DMS53 (cell line): ENCODE results near the gene C10orf105.

ENCODE experiments used
- DNase-seq: peaks from one replicate; lab custom pipeline; 2025; lab: John Stamatoyannopoulos, UW

Gene C10orf105

DNA sequence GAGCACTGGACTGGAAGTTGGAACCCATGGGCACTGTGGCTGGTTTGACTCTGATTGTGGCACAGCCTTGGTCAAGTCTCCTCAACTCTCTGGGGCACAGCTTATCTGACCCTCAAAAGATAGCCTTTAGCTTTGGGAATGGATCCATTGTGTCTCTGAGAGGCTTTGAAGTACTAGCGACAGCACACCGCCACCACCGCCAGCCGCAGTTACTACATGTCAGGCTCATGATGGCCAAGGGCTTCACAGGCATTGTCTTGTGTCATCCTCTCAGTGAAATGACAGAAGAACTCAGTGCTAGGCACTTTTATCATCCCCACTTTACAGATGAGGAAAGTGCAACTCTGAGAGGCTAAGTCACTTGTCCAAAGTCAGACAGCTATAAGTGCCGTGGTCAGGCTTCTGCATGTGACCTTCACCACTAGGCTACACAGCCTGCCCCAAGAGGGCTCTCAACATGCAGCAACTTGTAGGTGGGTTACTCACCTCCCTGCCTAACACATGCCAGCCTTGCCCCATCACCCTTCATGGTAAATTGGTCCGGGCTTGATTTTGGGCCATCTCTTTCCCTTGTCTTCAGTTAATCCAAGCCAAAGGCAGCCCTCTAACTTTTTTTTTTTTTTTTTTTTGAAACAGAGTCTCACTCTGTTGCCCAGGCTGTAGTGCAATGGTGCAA is 44.1 kb downstream of the C10orf105 start:
- DNase-seq = no peak

DNA sequence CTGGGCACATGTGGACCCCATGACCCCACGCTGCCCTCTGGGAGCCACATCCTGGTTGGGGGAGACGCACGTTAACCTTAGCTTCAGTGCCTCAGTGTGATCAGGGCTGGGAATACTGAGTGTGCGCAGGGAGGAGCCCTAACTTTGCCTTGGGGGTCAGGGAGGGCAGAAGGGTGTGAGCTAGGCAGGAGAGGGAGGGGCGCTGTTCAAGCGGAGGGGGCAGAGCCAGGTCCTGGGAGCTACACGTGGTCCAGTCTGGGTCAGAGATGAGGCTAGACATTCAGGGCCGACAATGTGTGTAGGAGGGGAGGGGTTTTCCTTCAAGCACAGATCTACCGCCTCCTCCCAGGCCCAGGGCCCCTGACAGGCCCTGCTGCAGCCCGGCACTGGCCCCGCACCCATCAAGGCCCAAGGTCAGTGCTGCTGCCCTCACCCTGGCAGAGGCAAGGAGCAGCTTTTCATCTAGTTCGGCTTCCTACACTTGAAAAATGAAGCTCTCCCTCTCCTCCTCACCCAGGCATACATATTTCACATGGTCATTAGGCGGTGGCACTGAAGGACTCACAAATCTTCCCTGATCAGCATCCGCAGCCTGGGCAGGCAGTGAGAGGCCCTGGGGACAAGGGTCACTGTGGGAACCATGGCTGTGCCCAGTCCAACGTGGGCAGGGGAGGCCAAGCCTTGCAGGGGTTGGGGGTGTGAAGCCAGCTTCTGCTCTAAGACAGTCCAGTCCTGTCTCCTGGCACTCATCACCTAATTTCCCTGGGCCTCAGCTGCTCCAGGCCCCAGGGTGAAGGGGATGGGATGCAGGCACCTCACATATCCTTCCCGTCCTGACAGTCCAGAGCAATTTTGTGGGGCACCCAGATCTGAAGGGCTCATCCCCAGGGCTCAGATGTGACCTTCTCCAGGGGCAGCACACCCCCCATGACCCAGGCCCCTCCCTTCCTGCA is 47.3 kb downstream of the C10orf105 start:
- no peak for DNase-seq

DNA sequence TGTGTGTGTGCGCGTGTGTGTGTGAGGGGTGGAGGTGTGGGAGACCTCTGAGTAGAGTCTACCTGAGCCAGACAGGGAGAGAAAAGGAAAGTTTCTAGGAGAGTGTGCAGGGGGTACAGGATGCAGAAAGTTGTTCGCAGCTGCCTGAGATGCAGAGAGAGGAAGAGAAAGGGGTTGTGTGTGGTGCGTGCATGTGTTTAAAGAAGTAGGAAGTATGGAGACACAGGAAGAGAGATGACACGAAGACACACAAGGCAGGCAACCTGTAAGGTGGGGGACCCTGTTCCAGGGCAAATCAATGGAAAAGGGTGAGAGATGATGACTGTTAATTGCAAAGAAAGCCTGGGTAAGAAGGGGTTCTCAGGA is 52.2 kb downstream of the C10orf105 start:
- no peak for DNase-seq

DNA sequence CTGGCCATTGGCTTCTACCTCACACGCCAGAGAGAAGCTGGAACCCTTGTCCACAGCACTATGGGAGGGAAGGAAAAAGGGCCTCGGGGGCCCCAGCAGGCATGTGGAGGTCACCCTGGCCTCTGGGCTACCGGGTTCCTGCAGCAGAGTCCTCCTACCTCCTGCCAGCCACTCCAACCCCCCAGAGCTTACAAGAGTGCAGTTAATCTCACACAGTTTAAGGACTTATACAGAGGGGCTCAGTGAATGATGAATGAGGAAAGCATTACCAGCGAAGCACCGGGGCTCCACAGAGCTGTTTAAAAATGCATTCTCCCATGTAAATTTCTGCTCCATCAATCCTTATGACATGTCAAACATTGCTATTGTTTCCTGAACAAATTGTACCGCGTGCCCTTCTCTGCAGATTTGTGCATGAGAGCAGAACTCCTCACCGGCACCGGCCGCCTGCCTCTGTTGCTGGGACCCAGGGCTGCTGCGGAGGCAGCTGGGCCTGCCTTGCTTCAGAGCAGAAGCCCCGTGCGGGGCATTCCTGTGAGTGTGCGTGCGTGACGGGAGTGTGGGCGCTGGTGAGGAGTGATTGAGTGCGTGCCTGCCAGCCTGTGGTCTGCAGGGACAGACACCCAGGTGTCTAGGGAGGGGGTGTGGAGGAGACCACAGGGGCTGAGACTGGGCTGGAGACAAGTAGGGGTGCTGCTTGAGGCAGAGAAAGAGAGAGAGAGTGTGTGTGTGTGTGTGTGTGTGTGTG is 52.8 kb downstream of the C10orf105 start:
- no peak for DNase-seq

DNA sequence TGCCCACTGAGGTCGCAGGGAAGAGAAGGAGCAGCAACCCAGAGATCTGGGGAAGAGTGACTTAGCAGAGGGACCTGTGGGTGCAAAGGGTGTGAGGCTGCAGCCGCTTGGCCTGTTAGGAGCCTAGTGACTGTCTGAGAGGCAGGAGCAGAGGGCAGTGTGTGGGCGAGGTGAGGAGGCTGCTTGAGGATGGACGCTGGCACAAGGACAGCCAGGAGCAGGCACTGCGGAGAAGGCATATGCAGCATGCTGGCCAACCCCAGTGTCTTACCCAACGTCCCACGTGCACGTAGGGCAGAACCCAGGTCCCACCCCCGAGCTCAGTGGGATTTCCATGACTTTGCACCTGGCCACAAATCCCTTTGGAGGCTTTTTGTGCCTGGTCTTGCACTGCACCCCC is 54.1 kb downstream of the C10orf105 start:
- DNase-seq = no peak

DNA sequence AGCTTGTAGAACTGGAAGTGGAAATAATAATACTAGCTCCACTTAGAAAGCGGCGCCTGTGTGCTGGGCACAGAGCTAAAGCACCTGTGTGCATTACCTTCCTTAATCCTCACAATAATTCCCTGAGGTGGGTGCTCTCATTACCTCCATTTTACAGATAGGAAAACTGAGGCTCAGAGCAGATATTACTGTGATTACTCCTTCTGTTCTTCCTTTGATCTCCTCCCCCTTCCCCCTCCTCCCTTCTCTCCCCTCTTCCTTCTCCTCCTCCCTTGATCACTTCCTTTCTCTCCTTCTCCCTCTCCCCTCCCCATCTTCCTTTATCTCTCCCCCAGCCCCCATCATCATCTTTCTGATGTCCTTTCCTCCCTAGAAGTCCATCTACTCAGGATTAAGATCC is 55.0 kb downstream of the C10orf105 start:
- DNase-seq = no peak

DNA sequence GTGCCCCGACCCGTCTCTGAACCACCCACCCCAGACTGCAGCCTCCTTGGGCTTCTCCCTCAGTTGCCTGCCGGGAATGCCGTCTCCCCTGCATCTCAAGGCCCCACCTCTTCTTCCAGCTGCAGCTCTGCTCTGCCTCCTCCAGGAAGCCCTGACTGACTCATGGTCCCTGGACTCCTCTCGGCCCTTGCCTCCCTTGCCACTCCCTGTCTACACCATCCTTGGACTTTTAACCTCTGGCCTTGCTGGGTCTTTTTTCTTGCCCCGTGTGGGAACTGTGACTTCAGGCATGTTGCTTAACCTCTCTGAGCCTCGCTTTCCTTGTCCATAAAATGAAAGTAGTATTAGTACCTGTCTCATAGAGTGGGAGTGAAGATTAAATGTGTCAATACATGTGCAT is 56.3 kb downstream of the C10orf105 start:
- no peak for DNase-seq

DNA sequence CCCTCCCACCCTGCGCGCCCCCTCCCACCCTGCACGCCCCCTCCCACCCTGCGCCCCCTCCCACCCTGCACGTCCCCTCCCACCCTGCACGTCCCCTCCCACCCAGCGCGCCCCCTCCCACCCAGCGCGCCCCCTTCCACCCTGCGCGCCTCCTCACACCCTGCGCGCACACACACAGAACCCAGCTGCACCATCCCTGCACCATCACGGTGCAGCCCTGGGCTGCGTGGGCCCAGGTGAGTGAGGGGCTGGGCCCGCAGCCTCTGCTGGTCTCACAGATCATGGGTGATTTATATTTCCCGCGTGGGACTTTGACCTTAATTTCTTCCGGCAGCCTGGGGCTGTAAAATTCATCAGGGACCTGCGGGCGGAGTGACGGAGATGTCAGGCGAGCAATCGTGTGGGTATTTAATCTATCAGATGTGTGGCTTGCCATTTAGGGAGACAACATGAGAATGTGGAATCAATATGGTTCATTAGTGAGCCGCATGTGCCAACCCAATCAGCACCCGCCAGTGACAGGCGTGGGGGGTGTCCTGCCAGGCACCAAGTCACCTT is 57.7 kb downstream of the C10orf105 start:
- no peak for DNase-seq
